Mesenchymal stem cell (in vitro differentiated cells and primary cell): Measurements from ENCODE around the gene WHRN.

ENCODE experiments used
- DNase-seq: peaks from one replicate; pipeline ENCODE4 v3.0.0-alpha.2; 2013
- H2AFZ ChIP-seq: one replicate; pipeline ENCODE4 v1.6.1; 2013; ENCODE audit warnings: low read depth, mild to moderate bottlenecking, control low read depth, inconsistent platforms, low read length, moderate library complexity
- H2AK5ac ChIP-seq: 2 replicates; pipeline ENCODE4 v1.6.1; 2013; ENCODE audit warnings: low read length, moderate library complexity, mild to moderate bottlenecking, inconsistent platforms; ENCODE audit not compliant: severe bottlenecking
- H2BK120ac ChIP-seq: one replicate; pipeline ENCODE4 v1.6.1; 2013; ENCODE audit warnings: low read depth, mild to moderate bottlenecking, inconsistent platforms, low read length, moderate library complexity
- H2BK12ac ChIP-seq, 2 experiments: one replicate each; pipeline ENCODE4 v1.6.1; 2013; ENCODE audit warnings: inconsistent platforms in 2 of 2, low read length in 2 of 2, mild to moderate bottlenecking in 2 of 2, moderate library complexity in 2 of 2, control low read depth in 1 of 2
- H2BK15ac ChIP-seq: one replicate; pipeline ENCODE4 v1.6.1; 2013; ENCODE audit warnings: mild to moderate bottlenecking, low read depth, inconsistent platforms; ENCODE audit not compliant: poor library complexity, severe bottlenecking
- H2BK5ac ChIP-seq: 2 replicates; pipeline ENCODE4 v1.6.1; 2013; ENCODE audit warnings: low read depth, mild to moderate bottlenecking, low read length, control low read depth, inconsistent platforms; ENCODE audit not compliant: poor library complexity, severe bottlenecking
- H3K14ac ChIP-seq, 2 experiments: one replicate each; pipeline ENCODE4 v1.6.1; 2013; ENCODE audit warnings: inconsistent platforms in 2 of 2, low read length in 2 of 2, control low read depth in 1 of 2, mild to moderate bottlenecking in 1 of 2, moderate library complexity in 1 of 2
- H3K18ac ChIP-seq, 2 experiments: one replicate each; pipeline ENCODE4 v1.6.1; 2013; ENCODE audit warnings: inconsistent platforms in 2 of 2, low read length in 2 of 2, control low read depth in 1 of 2, low read depth in 1 of 2, mild to moderate bottlenecking in 1 of 2
- H3K23ac ChIP-seq, 2 experiments: one replicate each; pipeline ENCODE4 v1.6.1; 2013; ENCODE audit warnings: inconsistent platforms in 2 of 2, low read length in 2 of 2, mild to moderate bottlenecking in 2 of 2, moderate library complexity in 2 of 2, control low read depth in 1 of 2
- H3K27ac ChIP-seq: 2 replicates; pipeline ENCODE4 v1.5.1; 2013; ENCODE audit warnings: mild to moderate bottlenecking, moderate library complexity, low read length, control low read depth, inconsistent platforms; ENCODE audit not compliant: poor library complexity, severe bottlenecking
- H3K27me3 ChIP-seq, 2 experiments: 2 replicates each; pipeline versions ENCODE4 v1.6.1 to v1.7.0; 2013; ENCODE audit warnings: low read length in 2 of 2, mild to moderate bottlenecking in 2 of 2, moderate library complexity in 2 of 2, control low read depth in 1 of 2, inconsistent platforms in 1 of 2; ENCODE audit not compliant: control insufficient read depth in 1 of 2, insufficient read depth in 1 of 2
- H3K36me3 ChIP-seq, 2 experiments: 2 replicates each; pipeline versions ENCODE4 v1.6.1 to v1.7.0; 2013; ENCODE audit warnings: low read length in 2 of 2, control low read depth in 1 of 2, inconsistent platforms in 1 of 2, low read depth in 1 of 2, mild to moderate bottlenecking in 1 of 2; ENCODE audit not compliant: insufficient read depth in 2 of 2, control insufficient read depth in 1 of 2
- H3K4ac ChIP-seq, 2 experiments: one replicate each; pipeline ENCODE4 v1.6.1; 2013; ENCODE audit warnings: inconsistent platforms in 2 of 2, low read length in 2 of 2, mild to moderate bottlenecking in 2 of 2, moderate library complexity in 2 of 2, control low read depth in 1 of 2, low read depth in 1 of 2
- H3K4me1 ChIP-seq: 2 replicates; pipeline ENCODE4 v1.6.1; 2013; ENCODE audit warnings: low read depth, low read length, control low read depth; ENCODE audit not compliant: control insufficient read depth, insufficient read depth
- H3K4me2 ChIP-seq: 2 replicates; pipeline ENCODE4 v1.6.1; 2013; ENCODE audit warnings: low read length, mild to moderate bottlenecking, inconsistent platforms; ENCODE audit not compliant: poor library complexity, severe bottlenecking
- H3K4me3 ChIP-seq, 2 experiments: 2 replicates each; pipeline versions ENCODE4 v1.5.1 to v1.7.0; 2013; ENCODE audit warnings: low read length in 2 of 2, mild to moderate bottlenecking in 2 of 2, control low read depth in 1 of 2, low read depth in 1 of 2; ENCODE audit not compliant: insufficient read depth in 1 of 2
- H3K79me1 ChIP-seq: replicated peaks from 2 replicates; pipeline ENCODE4 v1.6.1; 2013; ENCODE audit warnings: mild to moderate bottlenecking, control low read depth, low read length, inconsistent platforms; ENCODE audit not compliant: poor library complexity, severe bottlenecking
- H3K9ac ChIP-seq: 2 replicates; pipeline ENCODE4 v1.7.0; 2013; ENCODE audit warnings: mild to moderate bottlenecking, low read length, moderate library complexity
- H3K9me3 ChIP-seq: 2 replicates; pipeline ENCODE4 v1.7.0; 2013; ENCODE audit warnings: mild to moderate bottlenecking, low read length; ENCODE audit not compliant: control insufficient read depth
- H4K8ac ChIP-seq: one replicate; pipeline ENCODE4 v1.6.1; 2013; ENCODE audit warnings: inconsistent platforms, mild to moderate bottlenecking, low read length, moderate library complexity
- H4K91ac ChIP-seq: one replicate; pipeline ENCODE4 v1.6.1; 2013; ENCODE audit warnings: mild to moderate bottlenecking, low read length, inconsistent platforms
- WGBS: methylation state at CpG from one replicate; pipeline ENCODE4 v1.1.7; 2013; ENCODE audit warnings: mixed read lengths; 5-methylcytosine and 5-hydroxymethylcytosine counted together

WHRN gene

DNA sequence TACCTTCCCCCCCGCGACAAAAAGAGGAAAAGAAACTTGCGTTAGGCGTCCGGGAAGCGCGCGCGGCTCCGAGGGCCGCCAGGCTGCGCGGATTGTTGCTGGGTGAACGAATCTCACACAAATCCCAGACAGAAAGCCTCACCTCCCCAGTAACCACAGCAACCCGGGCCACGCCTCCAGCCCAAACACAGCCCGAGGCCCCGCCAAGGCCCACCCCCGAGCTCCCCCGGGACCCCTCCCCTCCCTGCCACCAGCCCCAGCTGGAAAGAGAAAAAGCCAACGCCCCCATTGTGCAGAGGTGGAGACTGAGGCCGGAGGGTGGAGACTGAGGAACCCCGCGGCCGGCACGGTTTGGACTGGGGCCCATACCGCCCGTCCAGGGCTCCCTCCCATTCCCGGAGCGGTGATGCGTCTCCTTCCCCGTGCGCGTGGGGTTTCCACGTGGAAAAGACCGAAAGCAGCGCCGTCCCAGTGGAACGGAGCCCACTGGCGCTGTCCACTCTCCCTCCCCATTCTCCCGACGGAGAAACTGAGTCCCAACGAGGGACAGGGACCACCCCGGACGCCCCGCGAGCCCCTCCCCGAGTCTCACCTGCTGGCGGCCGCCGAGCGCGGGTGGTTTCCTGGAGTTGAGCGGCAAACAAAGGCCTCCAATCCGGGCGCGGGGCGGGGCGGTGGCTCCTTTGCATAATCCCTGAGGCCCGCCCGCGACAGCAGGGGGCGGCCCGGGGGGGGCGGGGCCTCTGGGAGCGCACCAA is 107.2 kb downstream of the WHRN start:
- H3K4ac ChIP-seq = peak overlapping the region in 1 of 2 experiments; percentile 54
- peak overlapping the region in 1 of 2 experiments; percentile 10 for H3K23ac ChIP-seq
- H3K27me3 ChIP-seq = peaks cover 0 to 6% of the 10 kb centered on the region in 2 experiments
- H4K8ac ChIP-seq = peak overlapping the region; percentile 64
- H3K36me3 ChIP-seq = peaks cover 0 to 9% of the 10 kb centered on the region in 2 experiments
- H3K4me3 ChIP-seq = peak overlapping the region; percentile 75 to 89
- peak; percentile 95 for DNase-seq
- H3K9ac ChIP-seq = peak overlapping the region; percentile 91
- no peak overlapping the region for H3K27ac ChIP-seq
- H3K4me1 ChIP-seq = peaks cover 6% of the 10 kb centered on the region
- H2BK12ac ChIP-seq = no peak overlapping the region
- peak overlapping the region; percentile 43 for H2AFZ ChIP-seq
- H3K14ac ChIP-seq = no peak overlapping the region
- WGBS = 2% methylated on average over 60 of the region's 66 CpGs
- no peak overlapping the region for H2BK5ac ChIP-seq
- no peaks in the 10 kb centered on the region for H3K79me1 ChIP-seq
- no peak overlapping the region for H2BK120ac ChIP-seq
- H4K91ac ChIP-seq = peak overlapping the region; percentile 71
- H2AK5ac ChIP-seq = no peak overlapping the region
- peak overlapping the region; percentile 45 to 61 for H3K18ac ChIP-seq
- peak overlapping the region; percentile 86 for H2BK15ac ChIP-seq
- peak overlapping the region; percentile 96 for H3K4me2 ChIP-seq
- no peaks in the 10 kb centered on the region for H3K9me3 ChIP-seq

DNA sequence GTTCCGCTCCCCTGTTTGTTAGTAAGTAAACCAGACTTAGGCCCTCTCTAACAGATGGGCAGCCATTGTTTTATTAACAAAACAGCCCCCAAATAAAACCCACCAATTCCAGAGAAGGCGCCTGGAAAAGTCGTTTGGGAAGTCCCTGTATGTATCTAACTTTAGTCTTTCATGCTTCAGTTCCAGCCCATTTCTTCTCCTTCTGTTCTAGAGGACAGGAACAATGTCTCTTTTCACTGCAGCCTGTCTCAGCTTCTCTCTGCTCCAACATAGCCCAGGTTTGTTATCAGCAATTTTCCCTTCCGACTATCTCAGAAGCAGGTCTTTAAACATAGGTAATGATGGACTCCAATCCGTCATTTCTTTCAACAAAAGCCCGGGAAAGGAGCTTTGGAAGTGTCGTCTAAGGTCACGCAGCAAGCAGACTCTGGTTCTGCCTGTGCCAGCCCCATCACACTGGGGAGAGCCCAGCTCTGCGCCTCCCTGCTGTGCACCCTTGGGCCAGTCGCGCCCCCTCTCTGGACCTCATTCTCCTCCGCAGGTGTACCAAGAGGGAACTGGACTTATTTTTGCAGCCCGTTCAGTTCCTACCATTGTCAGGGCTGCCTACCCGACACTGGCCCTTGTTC is 107.9 kb downstream of the WHRN start:
- no peak overlapping the region for H4K8ac ChIP-seq
- no peak for DNase-seq
- H3K9me3 ChIP-seq = no peaks in the 10 kb centered on the region
- H3K14ac ChIP-seq = no peak overlapping the region
- 35% methylated on average over 14 of the region's 14 CpGs for WGBS
- no peak overlapping the region for H3K4ac ChIP-seq
- no peak overlapping the region for H2BK12ac ChIP-seq
- no peak overlapping the region for H4K91ac ChIP-seq
- no peak overlapping the region for H2BK15ac ChIP-seq
- H3K23ac ChIP-seq = no peak overlapping the region
- H3K36me3 ChIP-seq = peaks cover 0 to 2% of the 10 kb centered on the region in 2 experiments
- H3K4me3 ChIP-seq = peak overlapping the region; percentile 75 to 89
- peak overlapping the region; percentile 26 for H2AK5ac ChIP-seq
- H2BK5ac ChIP-seq = no peak overlapping the region
- no peak overlapping the region for H2BK120ac ChIP-seq
- H3K9ac ChIP-seq = peak overlapping the region; percentile 91
- H3K4me1 ChIP-seq = peaks cover 6% of the 10 kb centered on the region
- no peak overlapping the region for H2AFZ ChIP-seq
- H3K79me1 ChIP-seq = no peaks in the 10 kb centered on the region
- H3K27ac ChIP-seq = no peak overlapping the region
- peaks cover 0 to 6% of the 10 kb centered on the region in 2 experiments for H3K27me3 ChIP-seq
- peak overlapping the region; percentile 86 for H3K4me2 ChIP-seq
- peak overlapping the region; percentile 2 to 3 for H3K18ac ChIP-seq

DNA sequence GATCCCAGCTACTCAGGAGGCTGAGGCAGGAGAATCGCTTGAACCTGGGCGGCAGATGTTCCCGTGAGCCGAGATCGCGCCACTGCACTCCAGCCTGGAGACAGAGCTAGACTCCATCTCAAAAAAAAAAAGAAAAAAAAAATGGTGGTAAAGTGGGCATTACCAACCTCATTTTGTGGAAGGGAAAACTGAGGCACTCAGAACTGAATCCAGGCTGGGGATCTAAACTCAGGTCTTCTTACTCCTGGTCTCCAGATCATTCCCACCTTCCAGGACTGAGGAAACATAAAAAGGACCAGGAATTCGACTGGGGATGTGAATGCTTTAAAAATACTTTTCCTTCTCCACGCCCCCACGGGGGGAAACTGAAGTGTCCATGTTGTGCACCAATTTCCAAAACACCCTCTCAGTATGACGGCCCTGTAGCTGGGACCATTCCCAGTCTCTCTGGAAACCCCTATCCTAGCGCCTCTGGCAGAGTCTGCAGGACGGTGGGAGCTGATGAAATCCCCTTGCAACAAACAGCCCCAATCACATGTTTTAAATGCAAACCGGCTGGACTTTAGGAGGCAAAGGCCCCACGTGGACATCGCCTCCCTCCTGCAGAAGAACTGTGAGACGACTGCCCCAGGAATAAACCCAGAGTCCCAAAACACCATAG is 108.6 kb downstream of the WHRN start:
- Histone ChIP-seq H3K4me2 (peak overlapping the region; percentile 23), H3K4me1 (peaks cover 6% of the 10 kb centered on the region), H3K4ac (no peak overlapping the region), H3K36me3 (no peaks in the 10 kb centered on the region), H3K23ac (no peak overlapping the region), H3K27me3 (peaks cover 0 to 6% of the 10 kb centered on the region in 2 experiments), H3K9me3 (no peaks in the 10 kb centered on the region), H3K14ac (no peak overlapping the region), H4K91ac (no peak overlapping the region), H2BK5ac (no peak overlapping the region), H3K27ac (no peak overlapping the region), H3K4me3 (peak overlapping the region in 1 of 2 experiments; percentile 89), H2AFZ (no peak overlapping the region), H3K9ac (peak overlapping the region; percentile 91), H3K79me1 (no peaks in the 10 kb centered on the region), H2AK5ac (peak overlapping the region; percentile 26), H3K18ac (no peak overlapping the region), H2BK12ac (no peak overlapping the region), H2BK15ac (no peak overlapping the region), H2BK120ac (no peak overlapping the region), H4K8ac (no peak overlapping the region)
- peak; percentile 89 for DNase-seq
- 47% methylated on average over 10 of the region's 16 CpGs for WGBS

DNA sequence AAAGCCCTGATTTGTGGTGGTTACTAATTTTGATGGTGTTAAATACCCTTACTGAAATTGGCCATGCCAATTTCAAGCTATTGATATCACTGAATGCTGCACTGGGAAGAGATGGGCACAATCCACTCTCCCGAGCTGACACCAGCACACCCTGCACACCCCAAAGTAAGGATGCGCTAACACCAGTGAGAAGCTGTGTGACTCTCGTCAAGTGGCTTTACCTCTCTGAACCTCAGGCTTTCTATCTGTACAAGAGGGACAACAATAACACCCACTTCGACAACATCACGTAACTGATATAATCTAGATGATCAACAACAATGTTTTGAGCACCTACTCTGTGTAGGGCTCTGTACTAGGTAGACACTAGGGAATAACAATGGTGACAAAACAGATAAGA is 109.5 kb downstream of the WHRN start:
- Histone ChIP-seq H3K23ac (no peak overlapping the region), H2BK5ac (no peak overlapping the region), H3K4me3 (no peak overlapping the region), H3K4ac (no peak overlapping the region), H2BK12ac (no peak overlapping the region), H2BK120ac (no peak overlapping the region), H3K4me1 (peaks cover 6% of the 10 kb centered on the region), H3K27ac (no peak overlapping the region), H3K36me3 (no peaks in the 10 kb centered on the region), H3K4me2 (no peak overlapping the region), H4K8ac (no peak overlapping the region), H3K27me3 (peaks cover 0 to 6% of the 10 kb centered on the region in 2 experiments), H3K14ac (no peak overlapping the region), H3K9ac (peak overlapping the region; percentile 37), H3K79me1 (no peaks in the 10 kb centered on the region), H3K9me3 (no peaks in the 10 kb centered on the region), H2BK15ac (no peak overlapping the region), H4K91ac (no peak overlapping the region), H2AK5ac (no peak overlapping the region), H2AFZ (no peak overlapping the region), H3K18ac (no peak overlapping the region)
- WGBS = 93% methylated on average over 5 of the region's 5 CpGs
- DNase-seq = no peak
